ENCODE measurements around the gene CCDC81.

Gene CCDC81

DNA sequence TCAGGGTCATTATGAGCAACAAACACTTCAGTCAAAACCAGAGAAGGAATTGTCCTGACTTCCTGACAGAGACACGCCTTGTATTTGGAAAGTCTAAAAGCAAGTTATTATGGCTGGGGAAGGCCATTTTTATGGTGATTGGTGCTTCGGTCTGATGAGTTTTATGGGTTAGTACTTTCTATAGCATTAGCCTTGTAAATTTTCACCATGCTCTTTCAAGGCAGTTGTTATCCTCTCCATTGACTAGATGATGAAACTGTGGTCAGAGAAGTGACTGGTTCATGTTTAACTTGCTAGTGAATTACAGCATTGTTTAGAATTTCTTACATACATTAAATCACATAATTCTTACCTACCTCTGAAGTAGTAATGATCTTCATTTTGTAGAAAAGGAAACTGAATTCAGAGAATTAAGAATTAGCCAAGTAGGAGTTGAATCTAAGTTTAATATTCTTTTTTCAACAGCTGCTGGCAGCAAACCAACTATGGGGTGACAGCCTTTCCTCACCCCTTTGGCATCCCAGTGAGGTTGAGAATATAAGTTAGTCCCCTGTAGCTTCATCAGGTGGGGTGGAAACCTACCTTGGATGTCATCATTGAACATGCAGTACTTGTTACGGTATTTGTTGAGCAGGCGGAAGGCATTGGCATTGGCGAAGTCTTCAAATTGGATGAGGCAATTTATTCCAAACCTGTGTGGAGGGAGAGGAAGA, 90.0 kb downstream of the CCDC81 start:
- DNase-seq (ENCODE audit: low read depth in 3 of 3) = no peak

DNA sequence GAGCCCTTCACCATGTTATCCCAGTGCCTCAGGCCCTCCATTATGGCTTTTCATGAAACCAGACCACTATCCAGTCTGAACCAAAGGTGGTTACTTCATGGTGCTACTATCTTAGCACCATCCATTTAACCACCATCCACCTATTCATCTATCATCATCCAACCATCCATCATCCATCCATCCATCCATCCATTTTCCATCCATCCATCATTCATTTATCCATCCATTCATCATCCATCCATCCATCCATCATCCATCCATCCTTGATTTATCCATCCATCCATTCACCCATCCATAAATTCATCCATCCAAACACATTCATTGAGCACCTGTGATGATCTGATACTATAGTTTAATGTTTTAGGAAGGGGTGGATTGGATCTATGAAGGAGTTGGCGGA, 93.5 kb downstream of the CCDC81 start:
- no peak for DNase-seq (ENCODE audit: low read depth in 3 of 3)

- DNase-seq (ENCODE audit: low read depth in 3 of 3) = no peak
Observed at GRCh38 chr11:86469491-86470388, 95.1 kb downstream of the CCDC81 start.
